Right lobe of liver (tissue), 6 donors: ENCODE results near the gene NCOA6. TPM values are rescaled to one million over a fixed set of nuclear protein-coding genes. Genes with fewer than 3 reads are reported as not detected.

Source experiments
- ATAC-seq, 4 donors: fragments of 200-7000 bp; cut with Tn5 transposase; one replicate each; pipeline ENCODE4 v1.9.1; 2020; ENCODE audit warnings: mild to moderate bottlenecking in 4 of 4, moderate library complexity in 4 of 4
- DNase-seq, 3 donors: peaks; one replicate each; pipeline ENCODE4 v3.0.0-alpha.2; 2020
- H3K27ac ChIP-seq, 3 donors: fragments of 200-600 bp; one replicate each; pipeline ENCODE4 v1.8.0; 2022
- H3K27me3 ChIP-seq, 2 donors: fragments of 200-600 bp; one replicate each; pipeline ENCODE4 v1.8.0; 2022
- H3K36me3 ChIP-seq, 4 donors: fragments of 200-600 bp; sonication (generic) in 1 of 4; one replicate each; pipeline versions ENCODE4 v1.5.1 to v1.8.0; 2017 to 2022; ENCODE audit warnings: control low read depth in 1 of 4
- H3K4me1 ChIP-seq, 4 donors: fragments of 200-600 bp; sonication (generic) in 1 of 4; one replicate each; pipeline versions ENCODE4 v1.5.1 to v1.8.0; 2017 to 2022; ENCODE audit warnings: control low read depth in 1 of 4
- H3K4me3 ChIP-seq, 3 donors: fragments of 200-600 bp; one replicate each; pipeline ENCODE4 v1.8.0; 2022
- H3K9me3 ChIP-seq, 4 donors: fragments of 200-600 bp; sonication (generic) in 1 of 4; one replicate each; pipeline versions ENCODE4 v1.5.1 to v1.8.0; 2017 to 2022; ENCODE audit warnings: control low read depth in 1 of 4
- POLR2A ChIP-seq: fragments of 450-650 bp; IDR thresholded peaks from one replicate; pipeline ENCODE4 v1.6.1; 2017; ENCODE audit warnings: antibody characterized with exemption, mild to moderate bottlenecking
- WGBS: methylation state at CpG from one replicate; pipeline ENCODE4 v1.1.6; 2018; ENCODE audit warnings: low coverage, low lambda C conversion rate; ENCODE audit not compliant: insufficient coverage; ENCODE audit errors: missing lambda C conversion rate; 5-methylcytosine and 5-hydroxymethylcytosine counted together
- intact Hi-C, 2 donors: fragments of 100-400 bp; cut with DNase I; formaldehyde crosslinking; loops; one replicate each; pipeline versions ENCODE4 v1.11.2 to v1.14.1; 2022
- total RNA-seq, 6 experiments: library from RNA; depleted of rRNA in 2 of 6; stranded (reverse); fragments of >200 nt in 2 of 6; fragmentation: NEBNext Ultra II Directional in 3 of 6; extraction: Animal tissue kit (Norgen Biotek cat#: 25700) in 3 of 6; gene quantifications; one replicate each; pipeline versions ENCODE4 v1.1.0 to v1.2.4, GENCODE V29; 2016 to 2023
- TF ChIP-seq, protein P1 (sequence below), 4 donors: fragments of 200-600 bp in 3 of 4; fragments of 450-650 bp in 1 of 4; IDR thresholded peaks; one replicate each; pipeline versions ENCODE4 v1.5.1 to v1.8.0; 2016 to 2022; ENCODE audit warnings: antibody characterized with exemption in 4 of 4, mild to moderate bottlenecking in 2 of 4
- donor health status: DM: no; HTN: yes; CAD: no.
- donor health status: DM: no; HTN: no; CAD: no.
- donor health status: DM: no; HTN: no; CAD: no.
- donor health status: DM: no; HTN: yes; CAD: no.
- donor health status: DM: no; HTN: yes; CAD: no.

The NCOA6 gene
- total RNA-seq, 6 experiments from 2014 or later: 10.0 to 12.9 (median 11.1) TPM

DNA sequence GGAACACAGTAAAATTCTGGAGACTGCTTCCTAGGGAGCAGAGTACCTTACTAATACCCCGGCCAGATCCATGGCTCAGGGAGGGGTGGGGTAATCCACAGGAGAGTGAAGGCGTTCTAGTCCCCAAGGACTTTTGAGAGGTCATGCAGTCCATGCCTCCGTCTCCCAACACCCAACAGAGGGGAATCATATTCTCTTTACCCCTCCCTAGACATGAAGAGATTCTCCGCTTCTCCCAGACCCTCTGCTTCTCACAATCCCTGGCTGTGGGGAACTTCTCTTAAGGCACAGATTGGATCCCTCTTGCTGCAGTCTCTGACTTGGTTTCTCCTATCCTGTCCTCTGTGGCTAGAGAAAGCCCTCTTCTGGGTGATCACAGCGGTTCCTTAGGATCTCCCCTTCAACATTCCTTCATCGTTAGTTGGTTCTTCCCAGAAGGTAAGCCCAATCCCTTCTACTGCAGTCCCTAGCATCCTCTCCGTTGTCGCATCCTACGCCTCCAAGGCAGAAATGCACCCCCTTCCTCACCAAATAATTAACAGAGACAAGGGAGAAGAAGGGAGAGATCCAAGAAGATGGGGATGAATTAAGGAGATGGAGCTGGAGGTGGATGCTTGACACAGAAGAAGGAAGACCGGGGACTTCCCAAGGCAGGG, 46.6 kb upstream of the NCOA6 start:
- Histone ChIP-seq H3K4me3 (peak overlapping the region; percentile 51 to 83 (median 82)), H3K4me1 (peaks cover 0 to 20% (median 8%) of the 10 kb centered on the region in 4 donors), H3K36me3 (no peaks in the 10 kb centered on the region), H3K27ac (no peak overlapping the region), H3K27me3 (no peaks in the 10 kb centered on the region), H3K9me3 (no peaks in the 10 kb centered on the region)
- WGBS: 28% methylated on average over 7 of the region's 10 CpGs
- DNase-seq (no peak), ATAC-seq (no peak)
- TF ChIP-seq, protein P1, sequence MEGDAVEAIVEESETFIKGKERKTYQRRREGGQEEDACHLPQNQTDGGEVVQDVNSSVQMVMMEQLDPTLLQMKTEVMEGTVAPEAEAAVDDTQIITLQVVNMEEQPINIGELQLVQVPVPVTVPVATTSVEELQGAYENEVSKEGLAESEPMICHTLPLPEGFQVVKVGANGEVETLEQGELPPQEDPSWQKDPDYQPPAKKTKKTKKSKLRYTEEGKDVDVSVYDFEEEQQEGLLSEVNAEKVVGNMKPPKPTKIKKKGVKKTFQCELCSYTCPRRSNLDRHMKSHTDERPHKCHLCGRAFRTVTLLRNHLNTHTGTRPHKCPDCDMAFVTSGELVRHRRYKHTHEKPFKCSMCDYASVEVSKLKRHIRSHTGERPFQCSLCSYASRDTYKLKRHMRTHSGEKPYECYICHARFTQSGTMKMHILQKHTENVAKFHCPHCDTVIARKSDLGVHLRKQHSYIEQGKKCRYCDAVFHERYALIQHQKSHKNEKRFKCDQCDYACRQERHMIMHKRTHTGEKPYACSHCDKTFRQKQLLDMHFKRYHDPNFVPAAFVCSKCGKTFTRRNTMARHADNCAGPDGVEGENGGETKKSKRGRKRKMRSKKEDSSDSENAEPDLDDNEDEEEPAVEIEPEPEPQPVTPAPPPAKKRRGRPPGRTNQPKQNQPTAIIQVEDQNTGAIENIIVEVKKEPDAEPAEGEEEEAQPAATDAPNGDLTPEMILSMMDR (IDR thresholded peaks at IDR 0.05): no peak
- TF ChIP-seq POLR2A: no peak
- intact Hi-C loops: loop anchor here (5.0 kb wide), 2 partner anchors 35 to 85 kb away; partner anchors contain the start of genes GSS (in 2 of the 2) and MYH7B (in 2 of the 2)

DNA sequence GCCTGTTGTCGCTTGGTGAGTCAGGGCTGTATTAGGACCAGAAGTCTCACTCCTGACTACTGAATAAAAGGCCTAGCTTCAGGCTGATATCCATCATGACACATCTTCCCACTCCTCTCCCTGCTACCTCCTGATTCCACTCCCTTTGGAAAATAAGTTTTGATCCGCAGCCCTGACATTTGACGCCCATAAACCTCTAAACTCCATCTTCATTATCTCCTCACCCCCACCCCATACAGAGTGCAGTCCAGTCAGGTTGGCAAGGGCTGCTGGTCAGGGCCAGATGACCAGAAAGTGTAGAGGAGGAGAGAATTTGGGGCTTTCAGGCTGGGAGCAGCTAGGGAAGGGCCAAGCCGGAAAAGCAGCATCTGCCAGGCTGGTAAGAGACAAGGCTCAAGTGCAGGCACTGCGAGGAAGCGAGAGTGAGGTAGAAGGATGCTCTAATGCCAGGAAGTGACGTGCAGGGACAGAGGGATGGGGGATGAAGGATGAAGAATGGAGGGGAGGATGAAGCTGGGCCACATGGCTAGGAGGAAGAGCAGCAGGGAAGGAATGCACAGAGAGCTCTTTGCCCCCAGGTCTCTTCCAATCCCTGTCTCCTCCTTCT, 46.0 kb upstream of the NCOA6 start:
- TF ChIP-seq POLR2A: no peak
- TF ChIP-seq, protein P1 (IDR thresholded peaks at IDR 0.05): no peak
- no peaks in the 10 kb centered on the region for H3K27me3 ChIP-seq
- 95% methylated on average over 6 of the region's 7 CpGs for WGBS
- peaks cover 0 to 20% (median 8%) of the 10 kb centered on the region in 4 donors for H3K4me1 ChIP-seq
- H3K9me3 ChIP-seq: no peaks in the 10 kb centered on the region
- no peak overlapping the region for H3K4me3 ChIP-seq
- H3K27ac ChIP-seq: no peak overlapping the region
- ATAC-seq (no peak), DNase-seq (no peak)
- no peaks in the 10 kb centered on the region for H3K36me3 ChIP-seq
- intact Hi-C loops: loop anchor here (5.0 kb wide), 2 partner anchors 34 to 86 kb away; partner anchors contain the start of genes GSS (in 2 of the 2) and MYH7B (in 2 of the 2)

DNA sequence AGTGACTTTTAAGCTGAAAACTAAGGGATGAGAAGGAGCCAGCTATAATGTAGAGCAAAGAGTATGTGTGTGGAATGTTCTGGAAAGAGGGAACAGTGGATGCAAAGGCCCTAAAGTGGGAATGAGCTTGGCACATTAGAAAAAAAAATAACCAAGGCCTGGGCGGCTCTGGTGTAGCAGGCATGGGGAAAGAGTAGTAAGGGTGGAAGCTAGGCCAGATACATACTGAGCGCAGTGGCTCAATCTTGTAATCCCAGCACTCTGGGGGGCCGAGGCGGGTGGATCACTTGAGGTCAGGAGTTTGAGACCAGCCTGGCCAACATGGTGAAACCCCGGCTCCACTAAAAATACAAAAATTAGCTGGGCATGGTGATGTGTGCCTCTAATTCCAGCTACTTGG, 38.8 kb upstream of the NCOA6 start:
- H3K27me3 ChIP-seq: no peaks in the 10 kb centered on the region
- no peak overlapping the region for H3K4me3 ChIP-seq
- H3K9me3 ChIP-seq: no peaks in the 10 kb centered on the region
- H3K4me1 ChIP-seq: no peaks in the 10 kb centered on the region
- ATAC-seq (no peak), DNase-seq (no peak)
- 90% methylated on average over 4 of the region's 5 CpGs for WGBS
- intact Hi-C loops: no loop called here
- no peak overlapping the region for H3K27ac ChIP-seq
- no peak for TF ChIP-seq POLR2A
- TF ChIP-seq, protein P1 (IDR thresholded peaks at IDR 0.05): no peak
- peaks cover 0 to 2% (median 0%) of the 10 kb centered on the region in 4 donors for H3K36me3 ChIP-seq

DNA sequence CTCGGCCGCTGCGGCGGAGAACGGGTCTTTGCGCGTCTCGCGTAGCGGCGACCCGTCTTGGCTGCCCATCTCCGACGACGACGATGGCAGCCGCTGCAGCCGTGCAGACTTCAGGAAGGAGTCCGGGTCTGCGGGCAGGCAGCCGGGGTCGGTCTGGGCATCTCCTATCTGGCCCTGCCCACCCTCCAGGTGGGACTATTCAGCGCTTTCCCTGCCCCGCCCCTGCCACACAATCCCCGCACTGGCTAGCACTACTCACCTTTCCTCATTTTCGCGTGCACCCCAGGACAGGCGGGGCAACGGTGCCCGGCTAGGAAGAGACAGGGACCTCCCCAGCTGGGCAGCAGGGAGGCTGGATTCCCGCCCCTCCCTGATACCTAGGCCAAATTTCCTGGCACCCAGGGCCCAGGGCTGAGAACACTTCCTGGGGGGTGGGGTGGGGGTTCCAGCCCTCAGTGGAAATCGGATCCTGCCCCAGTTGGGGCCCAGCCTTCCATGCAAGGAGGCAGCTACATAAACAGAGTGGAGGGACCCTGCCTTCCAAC, 38.0 kb upstream of the NCOA6 start:
- WGBS: 84% methylated on average over 7 of the region's 32 CpGs
- Histone ChIP-seq H3K27me3 (no peaks in the 10 kb centered on the region), H3K27ac (no peak overlapping the region), H3K4me1 (no peaks in the 10 kb centered on the region), H3K9me3 (no peaks in the 10 kb centered on the region), H3K36me3 (peaks cover 0 to 3% (median 0%) of the 10 kb centered on the region in 4 donors), H3K4me3 (no peak overlapping the region)
- DNase-seq: no peak
- TF ChIP-seq, protein P1 (IDR thresholded peaks at IDR 0.05): no peak
- no peak for TF ChIP-seq POLR2A
- intact Hi-C loops: no loop called here
- ATAC-seq: no peak
